H54 (cell line): ENCODE measurements around the gene ANO6.

Source experiments
- DNase-seq: peaks from one replicate; pipeline ENCODE4 v3.0.0; 2011; ENCODE audit warnings: low spot score, mixed read lengths; ENCODE audit not compliant: insufficient read length
- FAIRE-seq: peaks from 3 replicates; lab custom pipeline; 2011; peaks lifted over from hg19 to GRCh38; lab: Jason Lieb, UNC
- POLR2A ChIP-seq: IDR thresholded peaks from 2 replicates; pipeline ENCODE4 v1.6.1; 2011; ENCODE audit warnings: low read depth, mild to moderate bottlenecking, low read length

The ANO6 gene

GRCh38 chr12:45268672-45269411 lies 52.9 kb downstream of the ANO6 start:
- DNase-seq (peak; percentile 24), FAIRE-seq (peak; percentile 94)
- TF ChIP-seq POLR2A: no peak

GRCh38 chr12:45269412-45269751 lies 53.5 kb downstream of the ANO6 start:
- no peak for FAIRE-seq
- no peak for TF ChIP-seq POLR2A
- DNase-seq: no peak

- no peak for TF ChIP-seq POLR2A
- FAIRE-seq (no peak), DNase-seq (no peak)
Measured at GRCh38 chr12:45270951-45271350, 55.1 kb downstream of the ANO6 start.

- no peak for TF ChIP-seq POLR2A
- peak; percentile 59 for DNase-seq
- peak; percentile 96 for FAIRE-seq
Measured at GRCh38 chr12:45273717-45274271, 57.9 kb downstream of the ANO6 start.

GRCh38 chr12:45276154-45276755 lies 60.4 kb downstream of the ANO6 start:
- DNase-seq (no peak), FAIRE-seq (no peak)
- TF ChIP-seq POLR2A: no peak

GRCh38 chr12:45278447-45278846 lies 62.6 kb downstream of the ANO6 start:
- DNase-seq: no peak
- no peak for TF ChIP-seq POLR2A
- no peak for FAIRE-seq

GRCh38 chr12:45279931-45280830 lies 64.3 kb downstream of the ANO6 start:
- DNase-seq (no peak), FAIRE-seq (no peak)
- TF ChIP-seq POLR2A: no peak

- DNase-seq: no peak
- TF ChIP-seq POLR2A: no peak
- FAIRE-seq: no peak
Measured at GRCh38 chr12:45281994-45282393, 66.1 kb downstream of the ANO6 start.

GRCh38 chr12:45282411-45282810 lies 66.5 kb downstream of the ANO6 start:
- TF ChIP-seq POLR2A: no peak
- FAIRE-seq (no peak), DNase-seq (no peak)

GRCh38 chr12:45284096-45284901 lies 68.4 kb downstream of the ANO6 start:
- DNase-seq: no peak
- peak; percentile 80 for FAIRE-seq
- no peak for TF ChIP-seq POLR2A

- DNase-seq (no peak), FAIRE-seq (no peak)
- TF ChIP-seq POLR2A: no peak
Measured at GRCh38 chr12:45285717-45286116, 69.8 kb downstream of the ANO6 start.

GRCh38 chr12:45286621-45287020 lies 70.7 kb downstream of the ANO6 start:
- no peak for DNase-seq
- FAIRE-seq: no peak
- TF ChIP-seq POLR2A: no peak
